Transverse colon (tissue), 4 donors: Measurements from ENCODE around the gene PITRM1. TPM values are rescaled to one million over a fixed set of nuclear protein-coding genes. Genes with fewer than 3 reads are reported as not detected.

Experiments used
- DNase-seq: peaks from one replicate; pipeline ENCODE4 v3.0.0-alpha.2; 2019
- H3K27ac ChIP-seq, 4 donors: fragments of 200-600 bp; sonication (generic); 2 replicates each; pipeline ENCODE4 v1.5.1; 2016 to 2018; ENCODE audit warnings: inconsistent platforms in 4 of 4
- H3K27me3 ChIP-seq: fragments of 200-600 bp; sonication (generic); 2 replicates; pipeline ENCODE4 v1.5.1; 2017; ENCODE audit warnings: inconsistent platforms
- H3K36me3 ChIP-seq, 4 donors: fragments of 200-600 bp; sonication (generic); 2 replicates each; pipeline ENCODE4 v1.5.1; 2017 to 2019; ENCODE audit warnings: inconsistent platforms in 4 of 4
- H3K4me1 ChIP-seq, 4 donors: fragments of 200-600 bp; sonication (generic); 2 replicates each; pipeline ENCODE4 v1.5.1; 2017 to 2020; ENCODE audit warnings: inconsistent platforms in 4 of 4
- H3K4me3 ChIP-seq, 4 donors: fragments of 200-600 bp; sonication (generic); 1 replicate in 1 of 4; 2 replicates in 3 of 4; pipeline versions ENCODE4 v1.5.1 to v1.6.1; 2017 to 2019; ENCODE audit warnings: inconsistent platforms in 4 of 4
- H3K9me3 ChIP-seq, 2 donors: fragments of 200-600 bp; sonication (generic); 2 replicates each; pipeline ENCODE4 v1.5.1; 2017 to 2019; ENCODE audit warnings: inconsistent platforms in 2 of 2
- EP300 ChIP-seq: sonication (generic); formaldehyde crosslinking; IDR thresholded peaks from one replicate; pipeline ENCODE4 v1.6.1; 2017; ENCODE audit warnings: antibody characterized with exemption, low read depth
- POLR2A ChIP-seq: fragments of 450-650 bp; IDR thresholded peaks from one replicate; pipeline ENCODE4 v1.6.1; 2016; ENCODE audit warnings: antibody characterized with exemption, mild to moderate bottlenecking, moderate library complexity
- POLR2AphosphoS5 ChIP-seq, 3 donors: sonication (generic); formaldehyde crosslinking; IDR thresholded peaks; one replicate each; pipeline ENCODE4 v1.6.1; 2016; ENCODE audit warnings: antibody characterized with exemption in 3 of 3
- WGBS, 2 donors: methylation state at CpG; one replicate each; pipeline ENCODE4 v1.1.5; 2018; ENCODE audit warnings: low coverage in 1 of 2; 5-methylcytosine and 5-hydroxymethylcytosine counted together
- in situ Hi-C, 4 donors: fragments of 200-750 bp; cut with MboI; loops; one replicate each; pipeline versions ENCODE4 v1.15.0 to v1.15.1; 2017; ENCODE audit warnings: low sequenced_read_pairs in 3 of 4, low pct_ligation_motif_present in 1 of 4, low pct_unique_long_range_greater_than_20kb in 1 of 4
- intact Hi-C: fragments of 100-400 bp; cut with DNase I; formaldehyde crosslinking; loops from one replicate; pipeline ENCODE4 v1.15.1; 2023; ENCODE audit warnings: low total_unique reads
- total RNA-seq, 4 donors: library from RNA; depleted of rRNA; stranded (reverse); fragments of >200 nt; gene quantifications; one replicate each; pipeline ENCODE4 v1.1.0, GENCODE V29; 2016
- TF ChIP-seq, protein P1 (sequence below), 5 experiments: fragments of 200-600 bp in 3 of 5; fragments of 450-650 bp in 2 of 5; sonication (generic) in 3 of 5; IDR thresholded peaks; 1 replicate in 2 of 5; 2 replicates in 3 of 5; pipeline ENCODE4 v1.5.1; 2016 to 2017; ENCODE audit warnings: antibody characterized with exemption in 5 of 5, inconsistent platforms in 3 of 5, mild to moderate bottlenecking in 2 of 5, moderate library complexity in 1 of 5

PITRM1 gene
- total RNA-seq, 4 donors from 2014 or later: 50.9 to 108 (median 67.6) TPM

DNA sequence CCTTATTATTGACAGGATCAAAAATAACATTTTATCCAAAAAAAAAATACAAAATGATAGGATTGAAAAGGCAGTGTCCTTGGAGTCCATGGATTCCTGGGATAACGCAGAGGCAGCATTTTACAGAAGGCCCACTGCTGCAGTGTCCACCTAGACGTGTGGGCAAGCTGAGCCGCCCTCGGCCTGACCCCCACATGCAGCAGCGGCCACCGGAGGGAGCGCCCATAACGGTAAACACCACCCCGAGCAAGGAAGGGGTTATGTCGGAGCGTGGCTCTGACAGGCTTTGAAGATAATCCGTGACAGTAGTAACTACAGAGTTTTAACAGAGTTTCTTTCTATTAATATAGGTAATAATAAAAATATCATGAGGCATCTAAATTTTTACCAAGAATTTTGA is 45.3 kb upstream of the PITRM1 start:
- H3K27ac ChIP-seq: no peak overlapping the region
- no peak for DNase-seq
- no peaks in the 10 kb centered on the region for H3K4me1 ChIP-seq
- H3K36me3 ChIP-seq: no peaks in the 10 kb centered on the region
- in situ Hi-C loops: loop anchor here in 2 of 4 donors (25.0 kb wide), 2 partner anchors 1294 to 1544 kb away; no protein-coding TSS in a partner anchor
- H3K27me3 ChIP-seq: no peaks in the 10 kb centered on the region
- 92 to 94% methylated on average over 11 to 12 of the region's 12 CpGs for WGBS, 2 donors
- no peak for TF ChIP-seq EP300
- TF ChIP-seq POLR2A: no peak
- TF ChIP-seq, protein P1, sequence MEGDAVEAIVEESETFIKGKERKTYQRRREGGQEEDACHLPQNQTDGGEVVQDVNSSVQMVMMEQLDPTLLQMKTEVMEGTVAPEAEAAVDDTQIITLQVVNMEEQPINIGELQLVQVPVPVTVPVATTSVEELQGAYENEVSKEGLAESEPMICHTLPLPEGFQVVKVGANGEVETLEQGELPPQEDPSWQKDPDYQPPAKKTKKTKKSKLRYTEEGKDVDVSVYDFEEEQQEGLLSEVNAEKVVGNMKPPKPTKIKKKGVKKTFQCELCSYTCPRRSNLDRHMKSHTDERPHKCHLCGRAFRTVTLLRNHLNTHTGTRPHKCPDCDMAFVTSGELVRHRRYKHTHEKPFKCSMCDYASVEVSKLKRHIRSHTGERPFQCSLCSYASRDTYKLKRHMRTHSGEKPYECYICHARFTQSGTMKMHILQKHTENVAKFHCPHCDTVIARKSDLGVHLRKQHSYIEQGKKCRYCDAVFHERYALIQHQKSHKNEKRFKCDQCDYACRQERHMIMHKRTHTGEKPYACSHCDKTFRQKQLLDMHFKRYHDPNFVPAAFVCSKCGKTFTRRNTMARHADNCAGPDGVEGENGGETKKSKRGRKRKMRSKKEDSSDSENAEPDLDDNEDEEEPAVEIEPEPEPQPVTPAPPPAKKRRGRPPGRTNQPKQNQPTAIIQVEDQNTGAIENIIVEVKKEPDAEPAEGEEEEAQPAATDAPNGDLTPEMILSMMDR (IDR thresholded peaks at IDR 0.05): no peak
- TF ChIP-seq POLR2AphosphoS5 (IDR thresholded peaks at IDR 0.05): no peak
- no peaks in the 10 kb centered on the region for H3K9me3 ChIP-seq
- no peak overlapping the region for H3K4me3 ChIP-seq
- intact Hi-C loops: no loop called here

DNA sequence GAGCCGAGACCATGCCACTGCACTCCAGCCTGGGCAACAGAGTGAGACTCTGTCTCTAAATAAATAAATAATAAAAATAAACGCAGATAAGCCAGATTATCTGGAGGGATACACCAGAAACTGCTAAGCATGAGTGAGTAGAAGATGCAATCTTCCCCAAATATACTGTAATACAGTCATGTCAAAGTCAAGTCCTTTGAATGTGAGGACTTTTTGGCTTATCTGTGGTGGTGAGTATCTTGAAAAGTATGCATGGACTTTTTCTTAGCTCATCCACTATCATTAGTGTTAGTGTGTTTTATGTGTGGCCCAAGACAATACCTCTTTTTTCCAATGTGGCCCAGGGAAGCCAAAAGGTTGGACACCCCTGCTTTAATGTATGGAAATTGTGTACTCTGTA is 44.7 kb upstream of the PITRM1 start:
- Histone ChIP-seq H3K36me3 (no peaks in the 10 kb centered on the region), H3K27ac (no peak overlapping the region), H3K27me3 (no peaks in the 10 kb centered on the region), H3K4me1 (no peaks in the 10 kb centered on the region), H3K4me3 (no peak overlapping the region), H3K9me3 (no peaks in the 10 kb centered on the region)
- in situ Hi-C loops (loop anchor here in 2 of 4 donors (25.0 kb wide), 2 partner anchors 1295 to 1545 kb away; no protein-coding TSS in a partner anchor), intact Hi-C loops (no loop called here)
- TF ChIP-seq POLR2AphosphoS5 (IDR thresholded peaks at IDR 0.05) (no peak), POLR2A (no peak), EP300 (no peak)
- TF ChIP-seq, protein P1 (IDR thresholded peaks at IDR 0.05): no peak
- 60 to 71% methylated on average over 2 of the region's 2 CpGs for WGBS, 2 donors
- no peak for DNase-seq

DNA sequence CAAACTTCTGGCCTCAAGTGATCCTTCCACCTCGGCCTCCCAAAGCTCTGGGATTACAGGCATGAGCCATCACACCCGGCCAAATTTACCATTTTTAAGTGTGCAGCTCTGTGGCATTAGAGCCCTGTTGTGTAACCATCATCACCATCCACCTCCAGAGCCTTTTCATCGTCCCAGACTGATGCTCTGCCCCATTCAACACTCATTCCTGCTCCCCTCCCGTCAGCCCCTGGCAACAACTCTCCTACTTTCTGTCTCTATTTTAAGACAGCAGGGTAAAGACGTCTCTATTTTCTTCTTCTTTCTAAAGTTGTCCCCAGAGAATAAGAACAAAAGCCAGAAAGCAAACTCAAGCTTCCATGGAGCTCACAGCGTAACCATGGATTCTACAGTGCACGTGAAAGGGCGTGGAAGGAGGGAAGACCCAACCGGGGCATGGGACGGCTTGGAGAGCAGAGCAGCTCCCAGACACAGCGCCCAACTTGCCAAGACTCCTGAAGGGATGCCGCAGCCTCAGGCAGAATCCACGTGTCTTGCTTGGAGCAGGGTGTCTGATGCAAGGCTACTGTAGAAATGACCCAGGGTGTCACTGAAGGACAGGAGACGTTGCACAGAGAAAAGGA is 42.7 kb upstream of the PITRM1 start:
- Histone ChIP-seq H3K9me3 (no peaks in the 10 kb centered on the region), H3K36me3 (no peaks in the 10 kb centered on the region), H3K27ac (peak overlapping the region in 1 of 4 donors; percentile 70), H3K4me3 (no peak overlapping the region), H3K4me1 (no peaks in the 10 kb centered on the region), H3K27me3 (no peaks in the 10 kb centered on the region)
- 84 to 85% methylated on average over 10 to 14 of the region's 14 CpGs for WGBS, 2 donors
- TF ChIP-seq, protein P1 (IDR thresholded peaks at IDR 0.05): no peak
- TF ChIP-seq EP300: no peak
- TF ChIP-seq POLR2AphosphoS5 (IDR thresholded peaks at IDR 0.05): no peak
- TF ChIP-seq POLR2A: no peak
- in situ Hi-C loops: loop anchor here in 2 of 4 donors (25.0 kb wide), 2 partner anchors 1297 to 1547 kb away; no protein-coding TSS in a partner anchor
- intact Hi-C loops: no loop called here
- DNase-seq: no peak

DNA sequence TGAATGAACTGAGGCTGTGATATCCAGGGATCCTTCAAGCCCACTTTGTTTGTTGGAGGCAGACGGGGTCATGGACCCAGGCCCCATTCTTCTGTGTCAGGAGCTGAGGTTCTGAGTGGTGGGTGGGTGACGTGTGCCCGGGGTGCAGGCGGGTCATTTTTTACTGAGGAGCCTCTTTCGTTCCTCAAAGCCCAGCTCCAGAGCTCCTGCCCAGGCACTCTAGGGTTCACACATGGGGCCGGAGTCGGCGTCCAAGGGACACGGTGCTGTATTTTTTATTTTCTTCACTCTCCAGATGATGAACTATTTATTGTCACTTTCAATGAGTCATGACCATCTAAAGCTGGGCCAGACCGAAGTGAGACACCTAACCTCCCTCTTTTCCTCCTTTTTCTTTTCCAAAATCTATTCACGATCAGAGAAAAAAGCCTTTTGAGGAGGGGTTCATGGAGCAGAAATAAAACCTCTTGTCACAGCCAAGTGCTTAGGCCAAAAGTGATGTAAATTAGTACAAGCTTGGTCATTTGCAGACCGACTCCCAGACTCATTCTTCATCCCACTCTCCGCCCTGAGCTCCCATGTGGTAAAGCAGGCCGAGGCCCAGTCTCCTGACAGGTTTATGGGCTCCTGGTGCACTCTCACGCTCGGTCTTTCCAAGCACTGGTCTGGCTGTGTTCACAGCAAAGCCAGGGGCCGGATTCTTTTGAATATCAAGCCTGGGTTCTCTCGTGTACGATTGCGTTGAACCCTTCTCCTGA is 41.4 kb upstream of the PITRM1 start:
- DNase-seq: peak; percentile 31
- Histone ChIP-seq H3K4me3 (no peak overlapping the region), H3K27me3 (no peaks in the 10 kb centered on the region), H3K36me3 (no peaks in the 10 kb centered on the region), H3K9me3 (no peaks in the 10 kb centered on the region), H3K4me1 (no peaks in the 10 kb centered on the region), H3K27ac (peak overlapping the region; percentile 28 to 70 (median 53))
- intact Hi-C loops: no loop called here
- in situ Hi-C loops: loop anchor here in 2 of 4 donors (25.0 kb wide), 2 partner anchors 1298 to 1548 kb away; no protein-coding TSS in a partner anchor
- TF ChIP-seq POLR2A (no peak), POLR2AphosphoS5 (IDR thresholded peaks at IDR 0.05) (peak in 1 of 3 donors; percentile 17)
- TF ChIP-seq, protein P1 (IDR thresholded peaks at IDR 0.05): no peak
- 81 to 85% methylated on average over 4 to 20 of the region's 20 CpGs for WGBS, 2 donors
